Activated CD8-positive, alpha-beta T cell treated with anti-CD3 and anti-CD28 coated beads for 36 hours (primary cell): ENCODE results near the gene TMEM151B. TPM values are rescaled to one million over a fixed set of nuclear protein-coding genes. Genes with fewer than 3 reads are reported as not detected.

Experiments used
- ATAC-seq: fragments of 200-7000 bp; cut with Tn5 transposase; one replicate; pipeline ENCODE4 v1.10.0; 2021; ENCODE audit warnings: mild to moderate bottlenecking, moderate library complexity
- CTCF ChIA-PET: fragments of 350-600 bp; sonication (Branson Sonifier 250); formaldehyde crosslinking; loops from one replicate; lab custom pipeline; 2021; ENCODE audit warnings: antibody characterized with exemption; lab: Charles Lee
- POLR2A ChIA-PET: fragments of 350-600 bp; sonication (Branson Sonifier 250); formaldehyde crosslinking; loops from one replicate; lab custom pipeline; 2021; ENCODE audit warnings: antibody characterized with exemption; lab: Charles Lee
- DNase-seq: peaks from one replicate; pipeline ENCODE4 v3.0.0-alpha.2; 2020
- H3K27ac Mint-ChIP-seq: one replicate; pipeline ENCODE4 v1.8.0; 2021; ENCODE audit warnings: mild to moderate bottlenecking, mixed read lengths
- H3K27me3 Mint-ChIP-seq: one replicate; pipeline ENCODE4 v1.8.0; 2021; ENCODE audit warnings: mixed read lengths
- H3K36me3 Mint-ChIP-seq: one replicate; pipeline ENCODE4 v1.8.0; 2021; ENCODE audit warnings: low read depth, mixed read lengths
- H3K4me1 Mint-ChIP-seq: one replicate; pipeline ENCODE4 v1.8.0; 2021; ENCODE audit warnings: low read depth, mixed read lengths
- H3K4me3 Mint-ChIP-seq: one replicate; pipeline ENCODE4 v1.8.0; 2021; ENCODE audit warnings: mild to moderate bottlenecking, moderate library complexity, mixed read lengths
- H3K9me3 Mint-ChIP-seq: one replicate; pipeline ENCODE4 v1.8.0; 2021; ENCODE audit warnings: mixed read lengths
- CTCF ChIP-seq: fragments of 200-600 bp; IDR thresholded peaks from one replicate; pipeline ENCODE4 v1.8.0; 2022; ENCODE audit warnings: antibody characterized with exemption, mild to moderate bottlenecking
- intact Hi-C: fragments of 100-400 bp; cut with micrococcal nuclease; formaldehyde crosslinking; loops from one replicate; pipeline ENCODE4 v1.10.0; 2022
- total RNA-seq, 2 experiments: library from RNA; stranded (reverse); gene quantifications; one replicate each; pipeline ENCODE4 v1.2.3, GENCODE V29; 2021

Gene TMEM151B
- total RNA-seq, 2 experiments from 2014 or later: 0.05 TPM; not detected in 1

DNA sequence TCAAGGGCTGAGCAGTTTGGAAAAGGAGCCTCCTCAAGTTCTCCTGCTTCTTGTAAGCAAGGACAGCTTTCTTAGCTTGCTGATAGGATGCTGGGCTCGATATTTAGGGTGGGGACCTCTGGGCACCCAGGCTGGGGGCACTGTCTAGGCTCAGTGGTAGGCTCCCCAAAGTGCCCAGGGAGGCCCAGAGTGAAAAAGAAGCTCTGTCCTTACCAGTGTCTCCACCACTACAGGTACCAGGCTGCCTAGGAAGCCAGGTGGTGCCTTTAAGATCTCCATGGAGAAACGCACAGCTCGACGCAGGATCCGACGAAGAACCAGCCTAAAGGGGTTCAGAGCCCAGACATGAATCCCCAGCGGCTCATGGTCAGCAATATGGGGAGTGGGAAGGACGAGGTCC, 36.5 kb downstream of the TMEM151B start:
- ATAC-seq (no peak), DNase-seq (no peak)
- H3K4me1 Mint-ChIP-seq: peaks cover 4% of the 10 kb centered on the region
- TF ChIP-seq CTCF: no peak
- CTCF ChIA-PET: interaction anchor here (1.2 to 15.0 kb wide), 5 partner anchors 11 to 82 kb away, joined by 3 to 182 read pairs (median 8); partner anchors contain the start of gene TMEM151B
- H3K9me3 Mint-ChIP-seq: no peaks in the 10 kb centered on the region
- H3K36me3 Mint-ChIP-seq: peaks cover 43% of the 10 kb centered on the region
- intact Hi-C loops: no loop called here
- H3K27me3 Mint-ChIP-seq: no peaks in the 10 kb centered on the region
- POLR2A ChIA-PET: interaction anchor here (0.8 to 2.7 kb wide), 3 partner anchors 9 to 17 kb away, joined by 3 to 10 read pairs (median 5); no protein-coding TSS in a partner anchor
- H3K4me3 Mint-ChIP-seq: no peak overlapping the region
- no peak overlapping the region for H3K27ac Mint-ChIP-seq

DNA sequence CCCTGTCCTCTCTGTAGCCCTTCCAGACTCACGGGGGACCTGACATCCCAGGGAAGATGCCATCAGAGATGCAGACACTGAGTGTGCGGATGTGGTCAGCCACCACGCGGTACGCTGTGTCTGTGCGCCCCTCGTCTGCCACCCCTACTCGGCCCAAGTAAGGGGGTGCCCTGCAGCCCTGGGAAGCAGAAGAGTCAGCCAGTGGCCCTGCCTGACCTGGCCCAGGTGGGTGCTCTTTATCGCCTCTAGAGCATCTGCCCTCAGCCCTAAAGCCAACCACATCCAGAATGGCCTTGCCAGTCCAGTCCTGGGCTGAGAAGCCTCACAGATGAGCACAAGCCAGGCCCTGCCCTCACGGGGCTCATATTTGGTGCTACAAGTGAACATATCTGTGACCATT, 37.0 kb downstream of the TMEM151B start:
- POLR2A ChIA-PET: interaction anchor here (0.8 to 2.7 kb wide), 3 partner anchors 9 to 12 kb away, joined by 3 to 10 read pairs (median 5); no protein-coding TSS in a partner anchor
- no peak for TF ChIP-seq CTCF
- intact Hi-C loops: no loop called here
- ATAC-seq (no peak), DNase-seq (no peak)
- no peaks in the 10 kb centered on the region for H3K9me3 Mint-ChIP-seq
- H3K4me1 Mint-ChIP-seq: peaks cover 9% of the 10 kb centered on the region
- H3K27ac Mint-ChIP-seq: no peak overlapping the region
- CTCF ChIA-PET: interaction anchor here (0.7 to 15.0 kb wide), 3 partner anchors 11 to 38 kb away, joined by 3 to 182 read pairs (median 4); partner anchors contain the start of gene TMEM151B
- no peak overlapping the region for H3K4me3 Mint-ChIP-seq
- H3K36me3 Mint-ChIP-seq: peaks cover 43% of the 10 kb centered on the region
- no peaks in the 10 kb centered on the region for H3K27me3 Mint-ChIP-seq

DNA sequence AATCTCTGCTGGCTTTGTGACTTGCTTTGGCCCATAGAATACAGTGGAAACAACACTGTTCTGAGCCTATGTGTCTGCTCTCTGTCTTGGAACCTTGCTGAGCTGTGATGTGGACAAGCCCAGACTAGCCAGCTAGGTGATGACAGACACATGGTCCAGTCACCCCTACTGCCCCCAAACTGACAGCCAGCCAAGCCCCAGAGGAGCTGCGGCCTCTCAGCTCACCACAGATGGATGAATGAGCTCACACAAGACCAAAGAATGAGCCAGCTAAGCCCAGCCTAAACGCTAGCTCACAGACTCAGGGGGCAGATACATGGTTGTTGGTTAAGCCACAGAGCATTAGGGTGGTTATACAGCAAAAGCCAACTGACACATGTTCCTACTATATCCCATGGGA, 38.8 kb downstream of the TMEM151B start:
- Mint-ChIP-seq H3K27me3 (no peaks in the 10 kb centered on the region), H3K36me3 (peaks cover 36% of the 10 kb centered on the region), H3K27ac (no peak overlapping the region), H3K4me1 (peaks cover 16% of the 10 kb centered on the region), H3K4me3 (no peak overlapping the region), H3K9me3 (no peaks in the 10 kb centered on the region)
- TF ChIP-seq CTCF: no peak
- ATAC-seq (no peak), DNase-seq (no peak)
- intact Hi-C loops: no loop called here
- ChIA-PET CTCF (interaction anchor here (0.9 to 15.0 kb wide), 4 partner anchors 13 to 40 kb away, joined by 3 to 182 read pairs (median 8); partner anchors contain the start of gene TMEM151B), POLR2A (interaction anchor here (1.0 to 2.7 kb wide), 4 partner anchors 10 to 47 kb away, joined by 3 to 10 read pairs (median 4); no protein-coding TSS in a partner anchor)

GRCh38 chr6:44309631-44310030, 39.4 kb downstream of the TMEM151B start:
- Mint-ChIP-seq H3K9me3 (no peaks in the 10 kb centered on the region), H3K4me1 (peaks cover 16% of the 10 kb centered on the region), H3K27ac (peak overlapping the region; percentile 18), H3K36me3 (peaks cover 36% of the 10 kb centered on the region), H3K27me3 (no peaks in the 10 kb centered on the region), H3K4me3 (no peak overlapping the region)
- ChIA-PET CTCF (interaction anchor here (0.9 to 15.0 kb wide), 4 partner anchors 14 to 41 kb away, joined by 3 to 182 read pairs (median 8); partner anchors contain the start of gene TMEM151B), POLR2A (interaction anchor here (1.1 kb wide), 1 partner anchor 11 kb away, joined by 4 read pairs; no protein-coding TSS in a partner anchor)
- DNase-seq (no peak), ATAC-seq (no peak)
- intact Hi-C loops: no loop called here
- no peak for TF ChIP-seq CTCF

- ChIA-PET POLR2A (interaction anchor here (1.0 to 1.4 kb wide), 2 partner anchors 63 to 173 kb away, joined by 3 to 5 read pairs; no protein-coding TSS in a partner anchor), CTCF (interaction anchor here (1.4 to 15.0 kb wide), 4 partner anchors 14 to 41 kb away, joined by 3 to 182 read pairs (median 24); partner anchors contain the start of gene TMEM151B)
- Mint-ChIP-seq H3K27ac (no peak overlapping the region), H3K9me3 (no peaks in the 10 kb centered on the region), H3K4me3 (no peak overlapping the region), H3K4me1 (peaks cover 16% of the 10 kb centered on the region), H3K27me3 (no peaks in the 10 kb centered on the region), H3K36me3 (peaks cover 33% of the 10 kb centered on the region)
- TF ChIP-seq CTCF: no peak
- DNase-seq (no peak), ATAC-seq (no peak)
- intact Hi-C loops: no loop called here
Measured at GRCh38 chr6:44310241-44310640, 40.0 kb downstream of the TMEM151B start.
